Cardiac muscle cell (in vitro differentiated cells and primary cell): ENCODE results near the gene TTC38. TPM values are rescaled to one million over a fixed set of nuclear protein-coding genes. Genes with fewer than 3 reads are reported as not detected.

Experiments used
- DNase-seq, 2 donors: peaks; one replicate each; pipeline versions ENCODE4 v3.0.0 to v3.0.0-alpha.2; 2010 to 2017; ENCODE audit warnings: low read depth in 1 of 2, low spot score in 1 of 2
- H3K27ac ChIP-seq: fragments of 200-600 bp; sonication (generic); 2 replicates; pipeline ENCODE4 v1.5.1; 2016
- H3K27me3 ChIP-seq: fragments of 200-600 bp; sonication (generic); 2 replicates; pipeline ENCODE4 v1.6.0; 2016; ENCODE audit warnings: control low read depth
- H3K36me3 ChIP-seq: fragments of 200-600 bp; sonication (generic); 2 replicates; pipeline ENCODE4 v1.5.1; 2016; ENCODE audit warnings: control low read depth
- H3K4me1 ChIP-seq: fragments of 200-600 bp; sonication (generic); 2 replicates; pipeline ENCODE4 v1.8.1; 2017; ENCODE audit warnings: low read depth, mild to moderate bottlenecking, mixed run types
- H3K4me3 ChIP-seq: fragments of 200-600 bp; sonication (generic); 2 replicates; pipeline ENCODE4 v1.5.1; 2016; ENCODE audit warnings: mild to moderate bottlenecking
- H3K9me3 ChIP-seq: fragments of 200-600 bp; sonication (generic); 2 replicates; pipeline ENCODE4 v1.5.1; 2017; ENCODE audit warnings: low read depth, mild to moderate bottlenecking, control low read depth
- CTCF ChIP-seq: IDR thresholded peaks from 2 replicates; pipeline ENCODE4 v1.5.1; 2012; ENCODE audit warnings: low read depth, mild to moderate bottlenecking, low read length
- polyA plus RNA-seq: library from polyadenylated mRNA; unstranded; fragments of >200 nt; fragmentation: Nextera tagmentation; extraction: Ambion mirVana; gene quantifications from 2 replicates; pipeline ENCODE4 v1.2.1, GENCODE V29; 2016
- total RNA-seq: library from RNA; depleted of rRNA; stranded (reverse); fragments of >200 nt; gene quantifications from 2 replicates; pipeline ENCODE4 v1.2.3, GENCODE V29; 2016

The TTC38 gene
- total and polyA plus RNA-seq, 2 experiments from 2014 or later: 35.1 to 76.2 TPM

GRCh38 chr22:46323162-46323561 is 55.4 kb downstream of the TTC38 start:
- no peaks in the 10 kb centered on the region for H3K36me3 ChIP-seq

GRCh38 chr22:46326066-46326680 is 58.4 kb downstream of the TTC38 start:
- Histone ChIP-seq H3K4me1 (no peaks in the 10 kb centered on the region), H3K4me3 (no peak overlapping the region), H3K27me3 (no peaks in the 10 kb centered on the region), H3K9me3 (no peaks in the 10 kb centered on the region), H3K36me3 (no peaks in the 10 kb centered on the region), H3K27ac (no peak overlapping the region)
- no peak for TF ChIP-seq CTCF
- DNase-seq: no peak

More at GRCh38 chr22:46323162-46323561, 55.4 kb downstream of the TTC38 start:
- TF ChIP-seq CTCF: no peak
- no peak overlapping the region for H3K4me3 ChIP-seq
- DNase-seq: no peak
- H3K27ac ChIP-seq: no peak overlapping the region
- no peaks in the 10 kb centered on the region for H3K27me3 ChIP-seq
- H3K9me3 ChIP-seq: no peaks in the 10 kb centered on the region
- no peaks in the 10 kb centered on the region for H3K4me1 ChIP-seq

GRCh38 chr22:46327691-46328465 is 60.1 kb downstream of the TTC38 start:
- Histone ChIP-seq H3K9me3 (no peaks in the 10 kb centered on the region), H3K4me1 (no peaks in the 10 kb centered on the region), H3K27me3 (no peaks in the 10 kb centered on the region), H3K36me3 (no peaks in the 10 kb centered on the region), H3K27ac (no peak overlapping the region), H3K4me3 (no peak overlapping the region)
- no peak for TF ChIP-seq CTCF
- no peak for DNase-seq

- Histone ChIP-seq H3K36me3 (no peaks in the 10 kb centered on the region), H3K27ac (no peak overlapping the region), H3K9me3 (no peaks in the 10 kb centered on the region), H3K4me1 (no peaks in the 10 kb centered on the region), H3K27me3 (no peaks in the 10 kb centered on the region), H3K4me3 (no peak overlapping the region)
- no peak for TF ChIP-seq CTCF
- DNase-seq: no peak
These were observed 61.0 kb downstream of the TTC38 start for GRCh38 chr22:46328797-46329196.

GRCh38 chr22:46329616-46330015 is 61.8 kb downstream of the TTC38 start:
- Histone ChIP-seq H3K27ac (no peak overlapping the region), H3K4me3 (no peak overlapping the region), H3K4me1 (no peaks in the 10 kb centered on the region), H3K36me3 (no peaks in the 10 kb centered on the region), H3K9me3 (no peaks in the 10 kb centered on the region), H3K27me3 (no peaks in the 10 kb centered on the region)
- TF ChIP-seq CTCF: no peak
- DNase-seq: no peak
